Stimulated activated naive CD8-positive, alpha-beta T cell treated with anti-CD3 and anti-CD28 coated beads, Interleukin-15, Interleukin-2, amounts not matched to agents 100 ng/mL and 50 ng/mL, for 24 hours (primary cell): ENCODE results near the gene ARID5B.

Experiments
- H3K27ac Mint-ChIP-seq: one replicate; pipeline ENCODE4 v1.8.0; 2021; ENCODE audit warnings: mild to moderate bottlenecking, mixed read lengths
- H3K27me3 Mint-ChIP-seq: one replicate; pipeline ENCODE4 v1.8.0; 2021; ENCODE audit warnings: mixed read lengths
- H3K36me3 Mint-ChIP-seq: one replicate; pipeline ENCODE4 v1.8.0; 2021; ENCODE audit warnings: low read depth, mixed read lengths
- H3K4me1 Mint-ChIP-seq: one replicate; pipeline ENCODE4 v1.8.0; 2021; ENCODE audit warnings: low read depth, mixed read lengths
- H3K4me3 Mint-ChIP-seq: one replicate; pipeline ENCODE4 v1.8.0; 2021; ENCODE audit warnings: mild to moderate bottlenecking, mixed read lengths
- H3K9me3 Mint-ChIP-seq: one replicate; pipeline ENCODE4 v1.8.0; 2021; ENCODE audit warnings: mixed read lengths

Gene ARID5B

GRCh38 chr10:62036186-62037081 lies 134.9 kb downstream of the ARID5B start:
- H3K27ac Mint-ChIP-seq, result peak overlapping the region; percentile 68
- H3K4me1 Mint-ChIP-seq, result peaks cover 75% of the 10 kb centered on the region
- no peaks in the 10 kb centered on the region for H3K27me3 Mint-ChIP-seq
- H3K4me3 Mint-ChIP-seq, result no peak overlapping the region
- H3K36me3 Mint-ChIP-seq, result peaks cover 27% of the 10 kb centered on the region
- H3K9me3 Mint-ChIP-seq, result no peaks in the 10 kb centered on the region

GRCh38 chr10:62037166-62037831 lies 135.8 kb downstream of the ARID5B start:
- H3K4me3 Mint-ChIP-seq, result no peak overlapping the region
- H3K27ac Mint-ChIP-seq, result peak overlapping the region; percentile 81
- no peaks in the 10 kb centered on the region for H3K9me3 Mint-ChIP-seq
- H3K4me1 Mint-ChIP-seq, result peaks cover 75% of the 10 kb centered on the region
- H3K36me3 Mint-ChIP-seq, result peaks cover 30% of the 10 kb centered on the region
- no peaks in the 10 kb centered on the region for H3K27me3 Mint-ChIP-seq

- H3K9me3 Mint-ChIP-seq, result no peaks in the 10 kb centered on the region
- no peak overlapping the region for H3K4me3 Mint-ChIP-seq
- peaks cover 75% of the 10 kb centered on the region for H3K4me1 Mint-ChIP-seq
- H3K36me3 Mint-ChIP-seq, result peaks cover 28% of the 10 kb centered on the region
- H3K27me3 Mint-ChIP-seq, result no peaks in the 10 kb centered on the region
- peak overlapping the region; percentile 81 for H3K27ac Mint-ChIP-seq
Observed at GRCh38 chr10:62037890-62038608, 136.6 kb downstream of the ARID5B start.

GRCh38 chr10:62038609-62039190 lies 137.2 kb downstream of the ARID5B start:
- H3K4me3 Mint-ChIP-seq, result peak overlapping the region; percentile 57
- H3K36me3 Mint-ChIP-seq, result peaks cover 26% of the 10 kb centered on the region
- peaks cover 75% of the 10 kb centered on the region for H3K4me1 Mint-ChIP-seq
- H3K27ac Mint-ChIP-seq, result peak overlapping the region; percentile 83
- H3K9me3 Mint-ChIP-seq, result no peaks in the 10 kb centered on the region
- no peaks in the 10 kb centered on the region for H3K27me3 Mint-ChIP-seq

GRCh38 chr10:62039954-62040353 lies 138.5 kb downstream of the ARID5B start:
- Mint-ChIP-seq H3K9me3 (no peaks in the 10 kb centered on the region), H3K4me3 (no peak overlapping the region), H3K4me1 (peaks cover 85% of the 10 kb centered on the region), H3K36me3 (peaks cover 25% of the 10 kb centered on the region), H3K27ac (peak overlapping the region; percentile 67), H3K27me3 (no peaks in the 10 kb centered on the region)

- H3K4me1 Mint-ChIP-seq, result peaks cover 90% of the 10 kb centered on the region
- no peaks in the 10 kb centered on the region for H3K9me3 Mint-ChIP-seq
- H3K27me3 Mint-ChIP-seq, result no peaks in the 10 kb centered on the region
- H3K4me3 Mint-ChIP-seq, result peak overlapping the region; percentile 47
- H3K27ac Mint-ChIP-seq, result peak overlapping the region; percentile 63
- peaks cover 21% of the 10 kb centered on the region for H3K36me3 Mint-ChIP-seq
Observed at GRCh38 chr10:62040881-62041280, 139.4 kb downstream of the ARID5B start.

DNA sequence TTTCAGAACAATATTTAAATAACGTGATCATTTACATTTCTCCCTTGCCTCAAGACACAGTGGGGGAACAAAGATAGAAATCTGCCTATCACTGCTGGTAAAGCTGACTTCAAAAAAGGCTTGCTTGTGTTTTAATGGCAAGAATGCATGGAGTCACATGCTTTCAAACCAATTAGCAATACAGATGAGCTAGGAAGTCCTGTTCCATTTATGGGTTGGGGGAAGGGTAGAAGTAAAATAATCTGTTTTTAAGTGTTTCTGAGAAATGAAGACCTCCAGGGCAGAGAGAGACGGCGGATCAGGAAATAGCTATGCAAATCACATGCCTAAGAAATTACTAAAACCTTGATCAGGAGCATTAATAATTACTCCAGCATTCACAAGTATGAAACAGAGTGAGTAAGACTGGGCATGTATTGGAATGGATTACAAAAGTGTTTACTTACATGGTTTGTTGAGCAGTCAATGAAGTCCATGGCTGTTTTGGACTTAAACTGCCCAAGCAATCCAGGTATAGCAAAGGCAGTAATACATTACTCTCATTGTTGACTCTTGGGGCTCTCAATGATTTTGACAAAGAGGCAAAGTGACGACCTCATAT lies 142.0 kb downstream of the ARID5B start:
- Mint-ChIP-seq H3K9me3 (no peaks in the 10 kb centered on the region), H3K4me1 (peaks cover 97% of the 10 kb centered on the region), H3K27ac (peak overlapping the region; percentile 97), H3K36me3 (peaks cover 26% of the 10 kb centered on the region), H3K27me3 (no peaks in the 10 kb centered on the region), H3K4me3 (peak overlapping the region; percentile 1)

GRCh38 chr10:62044566-62044965 lies 143.1 kb downstream of the ARID5B start:
- Mint-ChIP-seq H3K27me3 (no peaks in the 10 kb centered on the region), H3K36me3 (peaks cover 23% of the 10 kb centered on the region)

GRCh38 chr10:62045765-62046521 lies 144.4 kb downstream of the ARID5B start:
- H3K27ac Mint-ChIP-seq, result peak overlapping the region; percentile 97
- H3K27me3 Mint-ChIP-seq, result no peaks in the 10 kb centered on the region
- H3K4me1 Mint-ChIP-seq, result peaks cover 99% of the 10 kb centered on the region
- peak overlapping the region; percentile 87 for H3K4me3 Mint-ChIP-seq
- no peaks in the 10 kb centered on the region for H3K9me3 Mint-ChIP-seq
- peaks cover 31% of the 10 kb centered on the region for H3K36me3 Mint-ChIP-seq

More at GRCh38 chr10:62044566-62044965, 143.1 kb downstream of the ARID5B start:
- H3K4me1 Mint-ChIP-seq, result peaks cover 97% of the 10 kb centered on the region
- peak overlapping the region; percentile 2 for H3K4me3 Mint-ChIP-seq
- no peaks in the 10 kb centered on the region for H3K9me3 Mint-ChIP-seq
- peak overlapping the region; percentile 97 for H3K27ac Mint-ChIP-seq

DNA sequence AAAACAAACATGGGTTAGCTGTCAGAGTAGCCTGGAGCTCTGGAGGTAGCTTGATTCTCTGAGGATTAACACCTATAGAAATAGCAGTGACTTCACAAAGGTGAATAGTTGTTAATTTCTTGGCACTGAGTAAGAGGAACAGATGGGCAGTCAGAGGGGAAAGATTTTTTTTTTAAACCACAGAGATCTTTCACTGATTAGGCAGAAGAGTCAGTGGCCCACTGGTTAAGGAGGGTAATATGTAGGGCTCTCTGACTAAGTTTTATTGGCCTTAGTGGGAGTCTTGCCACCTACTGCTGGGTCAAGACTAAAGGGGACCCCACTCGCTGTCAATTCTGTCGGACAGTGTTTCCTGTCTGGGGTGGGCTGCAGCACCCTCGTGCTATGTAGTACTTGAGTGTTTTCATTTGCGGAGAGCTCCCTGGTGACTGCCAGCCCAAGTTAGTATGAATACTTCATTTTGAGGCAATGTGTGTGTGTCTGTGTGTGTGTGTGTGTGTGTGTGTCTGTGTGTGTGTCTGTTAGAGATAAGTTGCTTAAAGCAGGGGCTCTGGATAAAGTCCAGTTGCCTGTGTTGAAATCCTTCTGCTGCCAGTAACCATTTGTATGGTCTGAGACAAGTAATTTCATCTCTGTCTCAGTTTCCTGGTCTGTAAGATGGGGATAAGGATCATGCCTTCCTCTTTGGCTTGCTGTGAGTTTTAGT lies 145.2 kb downstream of the ARID5B start:
- peak overlapping the region; percentile 97 for H3K27ac Mint-ChIP-seq
- peak overlapping the region; percentile 87 for H3K4me3 Mint-ChIP-seq
- H3K36me3 Mint-ChIP-seq, result peaks cover 37% of the 10 kb centered on the region
- H3K9me3 Mint-ChIP-seq, result no peaks in the 10 kb centered on the region
- H3K4me1 Mint-ChIP-seq, result peaks cover 99% of the 10 kb centered on the region
- H3K27me3 Mint-ChIP-seq, result no peaks in the 10 kb centered on the region

GRCh38 chr10:62047228-62047892 lies 145.9 kb downstream of the ARID5B start:
- Mint-ChIP-seq H3K9me3 (no peaks in the 10 kb centered on the region), H3K27me3 (no peaks in the 10 kb centered on the region), H3K27ac (peak overlapping the region; percentile 97), H3K4me3 (peak overlapping the region; percentile 87), H3K4me1 (peaks cover 99% of the 10 kb centered on the region), H3K36me3 (peaks cover 40% of the 10 kb centered on the region)

- Mint-ChIP-seq H3K4me1 (peaks cover 100% of the 10 kb centered on the region), H3K4me3 (peak overlapping the region; percentile 87), H3K27ac (peak overlapping the region; percentile 97), H3K36me3 (peaks cover 44% of the 10 kb centered on the region), H3K27me3 (no peaks in the 10 kb centered on the region), H3K9me3 (peaks cover 4% of the 10 kb centered on the region)
Observed at GRCh38 chr10:62047960-62048383, 146.5 kb downstream of the ARID5B start.

GRCh38 chr10:62048470-62048869 lies 147.0 kb downstream of the ARID5B start:
- peaks cover 4% of the 10 kb centered on the region for H3K9me3 Mint-ChIP-seq
- no peaks in the 10 kb centered on the region for H3K27me3 Mint-ChIP-seq
- peak overlapping the region; percentile 97 for H3K27ac Mint-ChIP-seq
- peak overlapping the region; percentile 87 for H3K4me3 Mint-ChIP-seq
- H3K4me1 Mint-ChIP-seq, result peaks cover 100% of the 10 kb centered on the region
- H3K36me3 Mint-ChIP-seq, result peaks cover 44% of the 10 kb centered on the region
